NCI-H146 (cell line): ENCODE results near the gene QRICH2.
"Not testable (repeated sequence)": the region's sequence is repeated elsewhere in the genome, so short reads cannot be mapped to it uniquely, and the experiment has no call there.

Experiments used
- DNase-seq: peaks from one replicate; lab custom pipeline; 2025; lab: John Stamatoyannopoulos, UW

The QRICH2 gene

DNA sequence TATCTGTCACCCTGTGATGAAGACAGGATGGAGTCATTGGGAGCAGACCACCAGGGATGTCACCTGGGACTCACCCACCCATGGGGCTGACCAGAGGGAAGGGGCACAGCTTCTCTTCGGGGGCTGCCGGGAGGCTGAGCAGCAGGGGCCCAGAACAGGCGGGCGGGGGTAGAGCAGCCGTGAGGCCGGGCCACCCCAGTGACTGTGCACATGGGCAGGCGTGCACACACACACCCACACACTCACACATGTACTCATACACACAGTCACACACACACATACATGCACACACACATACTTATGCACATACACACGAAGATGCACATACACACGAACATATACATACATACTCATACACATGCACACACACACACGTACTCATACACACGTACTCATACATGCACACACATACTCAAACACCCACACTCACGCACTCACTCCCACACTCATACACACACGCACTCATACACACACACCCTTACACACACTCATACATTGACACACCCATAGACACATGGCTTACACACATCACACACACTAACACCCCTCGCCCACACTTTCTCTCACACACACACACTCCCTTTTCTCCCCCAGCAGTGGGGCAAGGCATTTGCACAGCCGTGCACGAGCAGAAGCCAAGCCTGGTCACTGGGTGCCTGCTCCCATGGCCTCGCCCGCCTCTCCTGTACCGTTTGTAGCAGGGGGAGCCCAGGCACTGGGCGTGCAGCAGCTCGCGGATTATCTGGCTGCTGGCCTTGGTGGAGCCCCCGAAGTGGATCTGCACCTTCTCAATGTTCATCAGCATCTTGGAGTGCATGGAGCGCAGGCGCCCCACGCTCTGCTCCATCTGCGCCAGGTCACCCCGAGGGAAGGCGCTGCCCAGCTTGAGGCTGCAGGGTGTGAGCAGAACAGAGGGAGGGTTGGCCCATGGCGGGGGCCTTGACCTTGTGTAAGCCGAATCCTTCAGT, 30.5 kb downstream of the QRICH2 start:
- no peak for DNase-seq

DNA sequence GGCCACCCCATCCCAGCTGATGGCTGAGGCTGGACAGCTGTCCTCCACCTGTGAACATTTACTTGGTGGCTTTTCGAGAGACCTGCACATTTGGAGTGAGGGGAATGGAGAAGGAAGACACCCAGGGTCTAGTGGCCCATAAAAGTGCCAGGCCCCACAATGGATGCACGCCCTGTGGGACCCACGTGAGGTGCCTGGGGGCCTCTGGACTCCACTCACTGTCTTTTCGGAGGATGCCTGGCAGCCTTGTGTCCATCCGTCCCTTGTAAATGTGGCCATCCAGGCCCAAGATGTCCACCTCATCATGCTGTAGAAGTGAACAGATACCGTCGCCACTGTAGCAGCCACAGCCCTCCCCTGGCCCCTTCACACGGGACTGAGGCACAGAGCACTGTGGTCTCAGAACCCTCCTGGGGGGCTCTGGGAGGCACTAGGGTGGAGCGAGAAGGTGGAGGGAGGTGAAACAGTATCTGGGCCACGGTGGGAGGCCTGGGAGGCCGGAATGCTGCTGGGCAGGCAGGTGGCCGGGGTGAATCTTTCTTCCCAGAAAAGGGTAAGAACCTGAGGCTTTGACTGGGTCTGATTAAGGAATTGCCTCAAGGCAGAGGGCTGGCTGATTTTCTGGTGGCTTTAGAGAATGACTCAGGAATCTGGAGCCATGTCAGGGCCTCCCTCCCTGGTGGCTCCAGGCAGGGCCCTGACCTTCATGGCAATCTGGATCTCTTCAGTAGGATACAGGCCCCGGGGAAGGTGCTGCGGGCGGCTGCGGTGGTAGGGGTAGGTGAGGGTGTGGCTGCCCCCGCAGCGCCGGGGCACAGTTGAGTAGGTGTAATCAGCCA, 31.4 kb downstream of the QRICH2 start:
- DNase-seq: no peak

DNA sequence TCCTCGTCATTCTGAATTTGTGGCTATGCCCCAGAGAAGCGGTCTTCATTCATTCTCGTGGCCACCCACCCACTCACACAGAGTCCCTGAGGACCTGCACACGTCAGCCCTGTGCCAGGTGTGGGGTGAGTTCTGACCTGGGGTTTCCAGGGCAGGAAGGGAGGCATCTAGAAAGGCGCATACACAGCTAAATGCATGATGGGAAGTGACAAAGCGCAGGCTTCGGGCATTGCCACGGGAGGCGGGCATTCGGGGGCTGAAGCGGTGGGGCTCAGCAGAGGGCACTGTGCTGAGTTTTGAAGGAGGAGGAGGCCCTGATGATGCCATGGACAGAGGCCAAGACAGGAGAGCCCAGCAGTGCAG, 32.0 kb downstream of the QRICH2 start:
- DNase-seq: no peak

DNA sequence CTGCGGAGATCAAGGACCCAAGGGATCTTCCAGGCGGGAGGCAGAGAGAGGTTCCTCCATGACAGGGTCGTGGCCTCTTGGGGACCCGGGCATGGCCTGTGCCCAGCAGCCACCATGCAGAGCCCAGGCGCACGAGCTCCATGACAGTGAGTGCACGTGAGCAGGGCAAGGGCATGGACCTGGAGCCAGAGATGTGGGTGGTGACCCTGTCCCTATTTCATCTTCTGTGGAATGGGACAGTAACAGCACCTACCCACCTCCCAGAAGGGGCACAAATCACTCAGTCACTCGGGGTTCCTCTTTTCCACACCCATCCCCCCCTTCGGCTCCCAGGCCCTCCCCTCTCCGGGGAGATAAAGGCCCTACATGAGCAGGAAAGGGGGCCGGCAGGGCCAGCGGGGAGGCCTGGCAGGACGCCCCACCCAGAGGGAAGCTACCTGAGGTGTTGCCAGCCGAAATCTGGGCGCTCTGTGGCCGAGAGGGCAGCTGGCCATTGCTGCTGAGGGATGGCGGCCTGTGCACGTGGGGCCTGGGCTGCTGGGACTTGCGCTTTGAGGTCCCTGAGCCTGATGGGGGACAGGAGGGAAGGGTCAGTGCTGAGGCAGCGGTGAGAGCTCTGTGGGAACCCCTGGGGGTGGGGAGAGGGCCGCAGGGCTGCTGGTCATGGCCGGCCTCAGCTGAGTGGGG, 32.6 kb downstream of the QRICH2 start:
- DNase-seq: no peak

DNA sequence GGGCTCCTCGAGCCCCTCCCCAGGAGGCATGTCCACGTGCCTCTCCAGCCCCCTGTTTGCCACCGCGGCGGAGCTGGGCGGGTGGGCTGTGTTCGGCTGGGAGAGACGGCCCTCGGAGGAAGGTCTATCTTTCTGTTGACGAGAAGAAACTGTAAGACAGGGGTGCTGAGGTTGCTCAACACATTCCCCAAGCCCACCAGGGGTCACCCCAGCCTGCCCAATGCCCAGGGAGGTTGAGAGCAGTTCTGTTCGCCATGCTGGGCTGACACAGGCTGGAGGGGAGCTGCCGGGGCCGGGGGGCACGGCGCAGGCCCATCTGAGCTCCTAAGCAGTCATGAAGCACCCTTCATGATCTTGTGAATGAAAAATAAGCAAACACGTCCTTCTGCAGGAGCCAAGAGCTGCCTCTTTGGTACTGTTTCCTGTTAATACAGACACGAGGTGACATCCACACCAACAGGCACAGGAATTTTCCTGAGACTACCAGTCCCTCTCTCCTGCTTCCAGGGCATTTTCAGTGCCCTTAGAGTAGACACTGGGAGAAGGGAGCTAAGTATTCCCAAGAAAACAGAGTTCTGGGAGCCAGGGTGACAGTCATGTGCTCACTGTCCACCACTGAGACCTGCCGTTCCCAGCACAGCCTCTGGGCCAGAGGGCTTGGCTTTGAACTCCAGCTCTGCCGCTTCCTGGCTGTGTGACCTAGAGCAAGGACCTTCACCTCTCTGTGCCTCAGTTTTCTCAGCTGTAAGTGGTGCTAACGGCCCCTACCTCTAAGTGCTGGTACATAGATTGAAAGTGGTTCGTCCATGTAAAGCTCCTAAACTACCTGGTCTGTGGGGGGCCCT, 33.7 kb downstream of the QRICH2 start:
- no peak for DNase-seq

DNA sequence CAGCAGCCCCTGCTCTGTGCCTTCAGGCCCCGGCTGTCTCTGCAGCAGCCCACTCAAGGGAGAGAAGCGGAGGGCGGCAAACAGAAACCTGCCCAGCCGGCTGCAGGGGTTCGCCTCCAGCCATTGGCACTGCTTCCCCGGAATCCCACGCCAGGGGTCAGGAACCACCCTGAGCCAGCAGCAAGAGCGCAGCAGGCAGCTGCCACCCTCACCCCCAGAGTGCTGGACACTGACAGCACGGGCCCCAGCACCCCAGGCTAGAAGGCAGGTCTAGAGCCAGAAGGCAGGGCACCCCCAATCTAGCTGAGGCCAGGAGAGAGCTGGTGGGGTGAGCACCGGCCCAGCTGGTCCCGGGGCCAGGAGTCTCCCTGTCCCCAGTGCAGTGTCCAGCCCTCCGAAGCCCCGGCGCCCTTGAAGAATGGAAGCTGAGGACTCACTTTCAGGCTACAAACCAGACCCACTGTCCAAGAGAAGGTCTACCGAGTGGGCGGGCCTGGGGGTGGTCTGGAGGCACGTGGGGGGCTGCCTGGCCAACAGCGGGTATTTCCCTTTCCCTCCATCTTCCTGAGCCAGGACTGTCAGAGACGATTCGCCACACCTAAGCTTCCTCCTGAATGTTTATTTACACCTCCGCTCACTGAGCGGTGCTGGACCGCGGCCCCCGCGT, 34.5 kb downstream of the QRICH2 start:
- DNase-seq: no peak

DNA sequence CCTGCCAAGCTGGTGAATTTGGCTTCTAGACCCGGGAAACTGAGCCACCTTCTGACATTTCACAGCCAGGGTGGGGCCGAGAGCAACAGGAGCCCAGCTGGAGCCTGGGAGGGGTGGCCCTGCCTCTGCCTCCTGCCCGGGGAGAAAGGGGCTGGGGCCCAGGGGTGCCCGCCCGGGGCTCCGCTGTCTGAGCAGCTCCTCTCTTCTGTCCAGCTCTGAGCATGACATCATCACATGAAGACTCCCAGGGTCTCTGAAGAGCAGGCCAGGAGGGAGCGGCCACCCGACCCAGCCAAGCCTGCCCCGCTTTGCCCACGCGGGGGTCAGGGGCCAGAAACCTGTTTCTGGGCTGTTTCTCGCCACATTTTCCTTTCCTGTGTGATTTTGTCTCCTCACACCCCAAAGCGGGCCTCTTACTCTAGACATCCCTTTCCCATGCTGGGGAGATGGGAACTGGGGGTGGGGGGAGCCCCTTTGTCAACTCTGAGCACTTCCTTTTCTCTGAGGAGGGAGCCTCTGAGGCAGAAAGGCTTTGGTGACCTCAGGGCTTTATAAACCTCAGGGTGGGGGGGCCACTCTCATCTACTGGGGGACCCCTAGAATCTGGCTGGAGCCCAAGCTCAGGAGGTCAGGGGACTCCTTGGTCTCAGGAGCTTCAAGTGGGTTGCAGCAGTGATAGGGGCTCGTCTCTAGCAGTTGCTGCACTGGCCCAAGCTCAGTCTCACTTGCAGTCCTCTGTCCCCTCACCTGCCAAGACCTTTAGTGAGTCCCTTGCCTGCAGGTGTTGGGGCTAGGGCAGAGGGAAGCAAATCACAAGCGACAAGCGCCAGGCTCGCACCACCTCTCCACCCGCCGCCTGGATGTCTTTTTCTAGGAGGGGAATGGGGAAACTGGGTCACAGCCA, 35.3 kb downstream of the QRICH2 start:
- DNase-seq: no peak

DNA sequence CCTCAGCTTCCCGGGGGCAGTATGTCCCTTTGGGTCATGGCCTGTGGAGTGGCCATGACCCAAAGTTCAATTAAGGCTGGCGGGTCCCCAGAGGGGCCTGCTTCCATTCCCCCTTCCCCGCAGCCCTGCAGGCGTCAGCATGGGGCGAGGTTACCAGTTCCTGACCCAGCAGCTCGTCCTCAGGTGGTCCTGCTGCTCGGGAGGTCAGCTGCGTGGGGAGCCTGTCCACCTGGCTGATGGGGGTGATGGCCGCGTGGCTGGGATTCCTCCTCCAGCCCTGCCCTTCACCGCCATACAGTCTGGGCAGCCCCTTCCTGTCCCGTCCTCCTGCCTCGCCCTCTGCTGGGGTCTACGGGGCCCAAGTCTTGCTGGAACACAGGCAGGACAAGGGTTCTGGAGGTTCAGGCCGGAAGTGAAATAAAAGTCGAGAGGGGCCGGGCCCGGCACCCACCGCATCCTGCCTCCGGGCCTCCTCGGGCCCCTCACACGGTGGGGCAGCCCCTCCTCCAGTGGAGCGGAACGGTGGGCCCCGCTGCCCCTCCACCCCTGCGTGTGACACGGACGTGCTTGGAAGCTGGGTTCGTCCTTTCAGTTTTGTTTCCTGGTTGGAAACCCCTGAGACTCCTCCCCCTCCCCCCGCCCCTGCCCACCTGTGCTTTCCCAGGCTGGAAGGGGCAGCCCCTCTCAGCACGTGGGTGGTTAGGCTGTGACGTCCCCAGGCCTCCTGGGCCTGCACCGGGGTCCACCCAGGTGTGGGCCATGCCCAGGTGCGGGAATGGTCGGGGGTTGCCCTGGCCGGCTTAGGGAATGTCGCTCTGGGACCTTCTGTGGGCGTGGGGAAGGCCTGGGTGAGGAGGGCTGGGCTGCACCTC, 36.2 kb downstream of the QRICH2 start:
- DNase-seq: no peak

DNA sequence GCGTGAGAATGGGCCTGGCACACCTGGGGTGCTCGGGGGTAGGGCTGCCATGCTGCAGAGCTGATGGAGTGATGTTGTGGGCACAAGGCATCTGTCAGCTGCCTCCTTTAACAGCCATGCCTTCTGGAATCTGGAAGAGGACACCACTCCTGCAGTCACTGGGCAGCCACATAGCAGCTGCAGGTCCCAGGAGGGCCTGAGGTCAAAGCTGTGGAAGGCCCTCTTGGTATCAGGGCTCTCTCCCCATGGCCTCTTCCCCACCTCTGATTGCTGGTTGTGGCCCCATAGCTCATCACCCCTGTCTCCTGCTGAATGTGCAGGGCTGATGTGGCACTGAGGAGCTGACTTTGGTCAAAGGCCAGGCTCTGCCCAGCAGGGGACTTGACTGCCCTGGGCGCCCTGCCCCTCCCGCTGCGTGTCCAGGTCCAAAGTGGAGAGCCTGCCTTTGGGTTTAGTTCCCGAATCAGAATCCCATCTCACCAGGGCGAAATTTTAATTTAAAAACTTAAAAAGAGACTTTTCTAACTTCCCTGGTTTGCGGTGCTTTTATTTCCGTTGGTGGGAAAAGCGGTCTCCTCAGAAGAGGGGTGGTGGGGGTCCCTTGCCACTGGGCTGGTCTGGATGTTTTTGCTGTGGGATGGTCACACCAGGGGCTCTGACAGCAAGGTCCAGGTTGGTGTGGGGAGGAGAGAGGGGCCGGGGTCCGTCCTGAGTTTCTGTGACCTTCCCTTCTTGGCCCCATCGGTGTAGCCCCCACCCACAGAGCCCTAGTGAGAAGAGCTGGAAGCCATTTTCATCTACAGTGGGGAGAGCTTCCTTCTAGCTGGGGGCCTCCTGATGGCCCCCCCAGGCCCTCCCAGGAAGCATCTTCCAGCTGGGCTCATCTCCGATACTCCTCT, 37.1 kb downstream of the QRICH2 start:
- DNase-seq: no peak

DNA sequence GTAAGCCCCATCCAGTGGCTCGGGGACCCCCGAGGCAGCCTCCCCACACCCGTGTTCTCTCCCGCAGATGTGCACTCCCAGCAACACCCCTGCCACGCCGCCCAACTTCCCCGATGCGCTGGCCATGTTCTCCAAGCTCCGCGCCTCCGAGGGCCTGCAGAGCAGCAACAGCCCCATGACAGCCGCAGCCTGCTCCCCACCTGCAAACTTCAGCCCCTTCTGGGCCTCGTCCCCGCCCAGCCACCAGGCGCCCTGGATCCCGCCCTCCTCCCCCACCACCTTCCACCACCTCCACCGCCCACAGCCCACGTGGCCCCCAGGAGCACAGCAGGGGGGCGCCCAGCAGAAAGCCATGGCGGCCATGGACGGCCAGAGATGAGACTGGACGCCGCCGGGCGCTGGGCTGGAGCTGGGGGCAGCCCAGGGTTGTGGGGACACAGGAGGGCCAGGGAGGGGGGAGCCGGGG, 37.9 kb downstream of the QRICH2 start:
- no peak for DNase-seq

DNA sequence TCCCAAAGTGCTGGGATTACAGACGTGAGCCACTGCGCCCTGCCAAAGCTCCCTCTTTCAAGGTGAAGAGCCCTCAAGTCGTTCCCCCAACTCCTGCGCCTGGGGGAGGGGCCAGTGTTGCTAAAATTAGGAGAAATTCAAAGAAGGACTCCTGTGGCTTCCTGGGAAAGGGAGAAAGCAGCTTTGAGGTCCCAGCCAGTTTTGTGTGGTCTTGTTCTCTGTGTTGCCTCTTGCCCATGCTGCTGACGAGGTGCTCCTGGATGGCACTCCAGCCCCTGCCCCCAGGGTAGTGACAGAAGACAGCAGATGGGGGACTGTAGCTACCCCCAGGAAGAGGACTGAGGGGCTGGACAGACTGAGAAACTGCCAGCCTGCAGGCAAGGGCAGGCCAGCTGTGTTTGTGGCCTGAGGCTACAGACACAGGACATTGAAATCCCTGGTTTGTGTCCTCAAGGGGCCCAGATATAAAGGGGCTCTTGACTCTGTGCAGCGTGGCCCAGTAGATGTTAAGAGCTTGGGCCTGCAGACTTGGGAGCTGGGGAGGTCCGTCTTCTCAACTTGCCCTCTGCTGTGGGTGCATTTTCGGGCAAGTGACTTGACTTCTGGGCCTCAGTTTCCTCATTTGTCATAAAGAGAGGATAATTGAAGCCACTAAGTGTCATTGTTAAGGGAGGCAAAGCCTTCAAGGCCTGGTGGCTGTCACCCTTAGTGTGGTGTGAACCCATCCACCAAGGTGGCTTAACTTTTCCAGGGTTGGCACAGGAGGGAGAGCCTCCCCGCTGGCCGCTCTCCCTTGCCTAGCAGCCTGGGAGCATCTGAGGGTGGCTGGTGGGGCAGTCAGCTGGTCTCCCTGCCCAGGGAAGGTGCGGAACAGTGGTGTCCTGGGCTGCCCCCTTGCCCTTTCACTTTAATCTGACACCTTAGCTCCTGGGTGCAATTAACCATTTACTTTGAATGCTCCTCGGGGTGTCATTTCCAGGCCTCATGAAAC, 38.8 kb downstream of the QRICH2 start:
- no peak for DNase-seq

DNA sequence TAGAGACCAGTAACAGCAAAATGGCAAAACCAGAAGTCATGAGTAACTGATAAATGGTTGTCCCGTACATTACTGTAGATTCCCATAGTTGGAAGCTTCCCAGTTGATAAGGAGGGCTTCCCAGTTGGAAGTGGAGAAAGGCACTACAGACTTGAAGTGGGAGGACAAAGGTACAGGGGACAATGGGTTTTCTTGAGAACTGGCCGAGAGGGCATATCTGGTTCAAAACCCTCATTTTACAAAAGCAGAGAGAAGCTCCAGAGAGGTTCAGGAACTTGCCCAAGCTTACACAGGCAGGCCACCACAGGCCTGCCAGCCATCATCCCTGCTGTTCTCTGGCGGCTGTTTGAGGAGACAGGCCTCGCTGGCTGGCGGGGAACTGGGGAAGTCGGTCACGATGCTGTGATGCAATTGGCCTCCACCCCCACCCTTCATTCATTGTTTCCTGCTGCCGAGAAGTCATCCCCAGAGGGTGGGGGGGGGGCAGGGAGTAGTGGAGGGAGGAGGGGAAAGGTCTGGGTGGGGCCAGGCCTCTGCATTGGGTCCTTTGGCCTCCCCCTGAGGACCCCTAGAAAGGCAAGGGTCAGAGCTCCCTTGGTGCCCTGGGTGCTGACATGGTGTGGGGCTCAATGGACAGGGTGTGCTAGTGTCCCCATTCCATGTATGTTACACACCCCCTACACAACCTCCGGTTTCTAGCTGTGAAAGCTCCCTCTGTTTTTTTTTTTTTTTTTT, 39.9 kb downstream of the QRICH2 start:
- no peak for DNase-seq

DNA sequence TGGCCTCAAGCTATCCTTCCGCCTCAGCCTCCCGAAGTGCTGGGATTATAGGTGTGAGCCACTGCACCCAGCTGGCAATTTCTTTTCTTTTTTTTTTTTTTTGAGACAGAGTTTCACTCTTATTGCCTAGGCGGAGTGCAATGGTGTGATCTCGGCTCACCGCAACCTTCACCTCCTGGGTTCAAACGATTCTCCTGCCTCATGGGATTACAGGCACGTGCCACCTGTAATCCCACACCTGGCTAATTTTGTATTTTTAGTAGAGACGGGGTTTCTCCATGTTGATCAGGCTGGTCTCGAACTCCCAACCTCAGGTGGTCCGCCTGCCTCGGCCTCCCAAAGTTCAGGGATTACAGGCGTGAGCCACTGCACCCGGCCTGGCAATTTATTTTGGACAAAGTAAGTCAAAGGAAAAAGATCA, 40.5 kb downstream of the QRICH2 start:
- DNase-seq: not testable (repeated sequence)

DNA sequence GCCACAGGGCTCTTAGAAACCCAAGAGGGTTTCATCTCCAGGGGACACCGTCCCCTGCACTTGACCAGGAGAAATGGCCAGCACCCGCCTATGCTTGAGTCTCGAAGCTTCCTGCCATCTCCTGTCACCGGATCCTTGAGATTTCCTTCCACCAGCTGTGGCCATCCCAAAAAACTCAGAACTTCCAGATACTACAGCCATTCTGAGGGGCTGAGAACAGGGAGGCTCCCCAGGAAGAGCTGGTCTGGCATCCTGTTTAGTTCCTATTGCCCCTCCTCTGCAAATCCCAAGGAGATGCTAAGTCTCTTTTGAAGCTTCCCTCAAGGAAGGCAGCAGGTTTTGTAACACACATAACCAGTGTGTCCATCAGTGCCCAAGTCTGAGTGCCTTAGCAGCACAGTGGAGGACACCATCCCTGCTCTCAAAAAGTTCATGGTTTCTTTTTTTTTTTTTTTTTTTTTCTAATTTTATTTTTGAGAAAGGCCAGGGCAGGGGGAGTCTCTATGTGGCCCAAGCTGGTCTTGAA, 41.0 kb downstream of the QRICH2 start:
- no peak for DNase-seq

DNA sequence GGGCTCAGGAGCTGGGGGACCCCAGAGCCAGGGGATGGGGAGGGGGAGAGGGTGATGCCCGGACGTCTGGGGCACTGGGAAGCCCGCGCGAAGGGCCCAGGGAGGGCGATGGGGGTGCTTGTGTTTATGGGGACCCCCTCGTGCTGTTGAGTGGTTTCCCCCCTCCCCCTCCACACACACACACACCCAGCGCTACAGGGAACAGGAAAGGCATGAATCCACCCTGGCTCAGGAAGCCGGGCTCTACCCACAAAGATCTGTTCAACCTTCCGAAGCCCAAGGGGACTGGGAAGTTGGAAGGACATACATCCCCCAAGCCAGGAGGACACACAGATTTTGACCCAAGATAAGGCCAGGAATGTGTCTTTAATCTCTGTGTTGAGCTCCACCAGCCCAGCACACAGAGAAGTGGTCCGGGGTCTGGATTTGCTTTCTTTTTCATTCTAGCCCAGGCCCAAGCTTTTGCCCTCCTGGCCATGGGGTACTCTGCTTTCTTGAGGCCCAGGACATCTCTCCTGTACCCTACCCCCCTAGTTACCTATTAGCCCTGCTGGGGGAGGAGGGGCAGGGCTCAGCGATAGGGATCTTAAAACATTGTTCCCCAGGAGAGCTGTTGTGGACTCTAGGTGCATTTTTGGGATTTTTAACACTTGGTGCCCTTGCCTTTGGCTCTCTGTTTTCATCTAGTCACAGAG, 41.7 kb downstream of the QRICH2 start:
- peak; percentile 19 for DNase-seq
